ENCODE measurements around the gene MEGF6.

Gene MEGF6

DNA sequence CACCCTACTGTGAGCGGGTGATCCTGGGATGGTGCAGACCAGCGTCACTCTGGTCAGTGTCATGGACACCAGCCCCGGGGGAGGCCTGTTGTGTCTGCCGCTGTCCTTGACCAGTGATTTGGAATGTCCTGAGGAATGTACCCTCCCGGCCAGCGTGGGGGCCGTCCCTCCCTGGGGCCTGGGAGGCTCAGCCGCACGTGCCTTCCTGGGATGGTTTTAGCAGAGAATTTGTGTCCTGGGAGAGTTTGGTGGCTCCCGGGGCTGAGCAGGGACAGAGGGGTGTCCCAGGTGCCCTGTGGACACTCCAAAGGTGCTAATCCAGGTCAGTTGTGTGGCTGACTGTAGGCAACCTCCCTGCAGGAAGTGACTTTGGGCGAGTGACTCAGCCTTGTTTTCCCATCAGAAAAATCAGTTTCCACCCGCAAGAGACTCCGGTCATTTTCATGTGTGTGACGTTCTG lies 150.6 kb downstream of the MEGF6 start:
- no peak for DNase-seq (ENCODE audit: low read depth in 1 of 2, low spot score in 1 of 2)

DNA sequence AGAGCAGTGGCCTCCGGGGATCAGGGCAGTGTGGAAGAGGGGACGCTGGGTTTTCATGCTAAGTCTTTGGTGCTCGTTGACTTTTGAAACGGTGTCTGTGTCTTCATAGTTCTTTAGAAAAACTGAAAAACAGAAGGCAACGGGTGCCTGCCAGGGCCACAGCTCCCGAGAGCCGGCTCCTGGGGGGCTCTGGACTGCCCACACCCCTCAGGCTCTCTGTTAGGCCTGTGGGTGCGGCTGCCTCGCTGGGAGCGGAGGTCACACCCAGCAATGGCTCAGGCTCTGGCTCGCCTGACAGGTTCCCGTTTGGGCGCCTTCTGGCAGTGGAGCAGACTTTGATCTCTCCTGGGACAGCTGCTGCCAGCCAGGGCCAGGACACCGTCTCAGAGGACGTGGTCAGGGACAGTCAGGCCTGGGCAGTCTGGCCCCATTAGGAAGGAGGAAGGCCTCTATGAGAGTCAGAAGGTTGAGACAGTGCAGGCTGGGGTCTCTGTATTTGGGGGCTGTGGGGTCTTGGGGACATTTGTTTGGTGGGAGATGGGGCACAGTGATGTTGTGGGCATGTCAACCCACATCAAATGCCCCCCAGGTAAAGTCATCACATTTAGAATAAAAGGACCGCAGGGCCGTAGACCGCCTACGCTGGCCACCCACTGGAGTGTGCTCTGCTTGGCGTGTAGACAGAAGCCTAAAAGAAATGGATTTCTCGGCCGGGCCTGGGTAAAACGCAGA lies 151.2 kb downstream of the MEGF6 start:
- no peak for DNase-seq (ENCODE audit: low read depth in 1 of 2, low spot score in 1 of 2)

DNA sequence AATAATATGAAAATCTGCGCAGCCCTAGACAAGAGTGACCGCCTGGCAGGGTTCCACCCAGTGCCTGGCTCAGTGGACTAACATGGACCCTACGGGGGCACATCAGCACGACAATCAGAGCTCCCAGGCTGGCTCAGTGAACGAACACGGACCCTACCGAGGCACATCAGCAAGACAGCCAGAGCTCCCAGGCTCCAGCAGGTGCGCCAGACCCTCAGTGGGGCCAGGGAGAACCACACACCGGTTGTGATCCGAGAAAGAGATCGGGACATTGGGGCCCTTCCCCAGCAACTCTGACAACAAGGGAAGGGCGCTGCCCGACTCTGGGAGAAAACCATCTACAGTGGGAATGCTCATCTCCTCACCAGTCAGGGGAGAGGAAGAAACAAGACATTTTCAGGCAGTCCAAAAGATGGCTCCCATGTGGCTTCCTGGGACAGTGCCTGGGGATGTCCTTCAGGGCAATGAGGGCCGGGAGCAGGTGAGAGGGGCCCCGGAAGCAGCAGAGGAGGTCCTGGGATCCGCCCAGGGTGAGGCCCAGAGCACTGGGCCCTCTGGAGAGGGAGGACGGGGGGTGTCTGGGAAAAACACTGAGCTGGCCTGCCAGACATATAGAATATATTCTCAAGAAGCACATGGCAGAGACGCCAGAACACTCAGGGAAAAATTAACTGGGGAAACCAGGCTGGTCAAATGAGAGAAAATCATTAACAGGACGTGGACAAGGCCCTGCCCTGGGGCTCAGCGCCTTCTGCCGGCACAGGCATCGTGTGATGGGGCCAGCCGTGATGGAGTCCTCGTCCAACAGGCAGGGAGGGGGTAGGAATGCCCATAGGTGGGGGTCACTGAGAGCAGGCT lies 152.0 kb downstream of the MEGF6 start:
- no peak for DNase-seq (ENCODE audit: low read depth in 1 of 2, low spot score in 1 of 2)

DNA sequence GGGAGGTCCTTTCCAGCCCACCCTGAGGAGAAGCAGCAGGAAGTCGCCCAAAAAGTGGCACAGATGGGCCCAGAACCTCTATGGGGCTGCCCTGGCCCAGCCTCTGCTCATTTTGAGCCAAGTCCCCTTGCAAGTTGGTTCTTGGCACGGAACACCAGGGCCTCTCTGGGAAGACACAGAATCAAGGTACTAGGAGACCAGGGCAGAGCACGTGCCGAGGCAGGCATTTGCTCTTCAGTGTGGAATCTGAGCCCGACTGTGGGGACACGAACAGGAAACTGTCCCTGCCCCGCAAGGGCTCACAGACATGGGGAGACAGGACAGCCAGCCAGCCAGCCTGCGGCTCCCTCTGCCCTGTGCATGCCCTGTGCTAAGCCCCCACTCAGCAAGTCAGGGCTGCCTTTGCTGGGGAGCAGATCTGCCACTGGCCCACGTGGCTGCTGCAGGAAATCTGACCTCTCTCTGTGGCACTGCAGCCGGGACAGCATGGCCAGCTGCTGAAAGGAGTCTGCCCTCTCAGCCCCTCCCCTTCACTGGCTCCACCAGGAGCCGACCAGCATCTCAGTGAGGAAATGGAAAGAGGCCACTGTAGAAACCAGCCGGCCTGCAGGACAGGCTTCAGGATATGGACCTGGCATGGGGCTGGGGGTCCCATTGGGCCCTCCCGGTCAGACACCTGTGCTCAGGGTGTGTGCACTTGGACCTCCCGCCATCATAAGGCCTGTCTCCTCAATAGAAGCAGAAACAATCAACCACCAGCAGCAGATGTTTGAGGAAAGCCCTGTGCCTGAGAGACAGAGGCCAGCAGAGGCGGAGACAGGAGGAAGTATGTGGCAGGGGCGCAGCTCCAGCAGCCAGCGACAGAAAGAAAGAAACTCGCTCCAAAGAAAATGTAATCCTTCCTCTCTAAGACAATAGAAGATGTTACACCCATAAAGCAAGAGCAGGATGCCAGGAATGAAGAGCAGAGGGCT lies 153.1 kb downstream of the MEGF6 start:
- DNase-seq (ENCODE audit: low read depth in 1 of 2, low spot score in 1 of 2): no peak

DNA sequence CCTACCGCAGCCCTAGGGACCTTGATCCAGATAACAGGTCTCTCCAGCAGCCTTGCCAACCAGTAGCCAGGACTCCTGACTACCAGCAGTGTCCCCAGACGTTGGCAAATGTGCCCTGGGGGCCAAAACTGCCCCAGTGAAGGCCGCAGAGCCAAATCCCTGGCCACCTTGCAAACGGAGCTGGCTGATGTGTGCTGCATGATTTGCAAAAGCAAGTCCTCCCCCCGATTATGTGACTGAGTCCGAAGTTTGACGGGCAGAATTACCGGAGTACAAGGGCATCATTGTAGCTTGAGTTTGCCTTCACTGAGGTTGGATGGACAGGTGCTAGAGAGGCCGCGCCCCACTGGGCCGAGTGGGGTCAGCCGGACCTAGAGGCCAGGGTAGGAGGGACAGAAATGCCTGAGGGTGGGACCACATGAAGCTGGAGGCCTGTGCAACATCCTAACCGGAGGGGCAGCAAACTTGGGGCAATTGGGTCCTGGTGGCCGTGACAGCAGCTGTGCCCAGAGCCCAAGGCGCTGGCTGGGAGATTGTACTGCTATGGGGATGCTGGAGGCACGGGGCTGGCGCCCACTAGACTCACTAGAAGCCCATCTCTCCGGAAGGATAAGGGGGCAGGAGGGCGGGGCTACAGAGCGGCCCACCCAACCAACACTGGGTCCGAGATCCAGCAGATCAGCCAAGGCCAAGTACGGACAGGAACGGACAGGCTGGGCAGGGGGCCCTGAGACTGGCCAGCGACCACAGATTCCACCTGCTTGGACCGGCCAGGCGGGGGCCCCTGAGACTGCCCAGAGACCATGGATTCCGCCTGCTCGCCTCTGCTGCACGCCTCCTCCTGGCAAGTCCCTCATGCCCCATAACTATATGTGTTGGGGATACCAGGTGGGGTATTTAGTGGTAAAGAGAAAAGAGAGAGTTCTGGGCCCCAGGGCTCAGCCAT lies 154.1 kb downstream of the MEGF6 start:
- no peak for DNase-seq (ENCODE audit: low read depth in 1 of 2, low spot score in 1 of 2)

DNA sequence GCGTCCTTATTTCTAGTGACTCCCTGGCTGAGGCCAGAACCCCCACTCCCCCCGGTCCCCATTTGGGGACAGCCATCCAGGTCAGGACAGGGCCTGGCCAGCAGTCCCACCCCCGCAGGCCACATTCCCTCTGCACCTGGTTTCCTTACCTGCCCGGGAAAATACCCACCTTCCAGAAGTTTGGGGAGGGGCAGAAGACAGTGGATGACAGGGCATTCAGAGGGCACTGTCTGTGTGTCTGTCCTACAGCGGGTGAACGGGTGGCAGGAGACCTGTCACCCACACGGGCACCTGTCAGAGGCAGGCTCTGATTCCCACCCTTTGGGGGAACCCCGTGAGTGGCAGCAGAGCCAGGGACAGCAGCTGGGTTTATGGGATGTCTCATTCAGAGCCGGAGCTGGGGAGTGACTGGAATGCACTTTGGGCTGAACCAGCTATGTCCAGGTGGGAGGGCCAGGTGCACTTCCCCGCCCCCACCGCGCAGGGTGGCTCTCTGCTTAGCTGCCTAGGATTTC lies 154.8 kb downstream of the MEGF6 start:
- no peak for DNase-seq (ENCODE audit: low read depth in 1 of 2, low spot score in 1 of 2)

DNA sequence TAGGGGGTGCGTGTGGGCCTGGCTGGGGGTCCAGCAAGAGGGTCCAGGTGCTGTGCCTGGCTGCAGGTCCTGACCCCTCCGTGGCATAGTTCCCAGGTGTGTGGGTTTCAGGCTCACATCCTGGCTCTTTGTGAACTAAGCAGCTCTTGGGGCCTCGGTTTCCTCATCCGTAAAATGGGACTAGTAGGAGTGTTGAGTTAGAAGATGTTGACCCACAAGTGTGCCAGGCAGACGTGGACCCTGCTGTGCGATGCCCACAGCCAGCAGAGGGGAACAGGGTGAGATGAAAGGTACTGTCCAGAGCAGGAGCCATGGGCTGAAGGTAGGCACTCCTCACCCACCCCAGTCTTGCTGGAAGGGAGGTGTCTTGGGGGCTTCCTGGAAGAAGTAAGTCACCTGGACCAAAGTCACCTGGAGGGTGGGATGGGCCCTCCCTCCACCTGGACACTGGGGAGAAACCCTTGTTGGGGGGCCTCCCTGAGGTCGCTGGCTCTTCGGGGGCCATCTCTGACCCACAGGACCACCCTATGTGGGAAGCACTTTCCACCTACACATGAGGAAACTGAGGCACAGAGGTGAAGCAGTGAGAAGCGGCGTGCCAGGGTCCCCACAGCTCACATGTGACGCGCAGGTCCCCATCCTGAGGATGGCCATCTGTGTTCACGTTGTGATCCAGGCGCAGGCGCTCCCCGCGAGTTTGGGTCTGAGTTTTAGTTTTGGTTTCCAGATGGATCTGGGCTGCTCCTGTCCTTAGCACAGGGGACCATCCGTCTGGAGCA lies 155.4 kb downstream of the MEGF6 start:
- no peak for DNase-seq (ENCODE audit: low read depth in 1 of 2, low spot score in 1 of 2)

DNA sequence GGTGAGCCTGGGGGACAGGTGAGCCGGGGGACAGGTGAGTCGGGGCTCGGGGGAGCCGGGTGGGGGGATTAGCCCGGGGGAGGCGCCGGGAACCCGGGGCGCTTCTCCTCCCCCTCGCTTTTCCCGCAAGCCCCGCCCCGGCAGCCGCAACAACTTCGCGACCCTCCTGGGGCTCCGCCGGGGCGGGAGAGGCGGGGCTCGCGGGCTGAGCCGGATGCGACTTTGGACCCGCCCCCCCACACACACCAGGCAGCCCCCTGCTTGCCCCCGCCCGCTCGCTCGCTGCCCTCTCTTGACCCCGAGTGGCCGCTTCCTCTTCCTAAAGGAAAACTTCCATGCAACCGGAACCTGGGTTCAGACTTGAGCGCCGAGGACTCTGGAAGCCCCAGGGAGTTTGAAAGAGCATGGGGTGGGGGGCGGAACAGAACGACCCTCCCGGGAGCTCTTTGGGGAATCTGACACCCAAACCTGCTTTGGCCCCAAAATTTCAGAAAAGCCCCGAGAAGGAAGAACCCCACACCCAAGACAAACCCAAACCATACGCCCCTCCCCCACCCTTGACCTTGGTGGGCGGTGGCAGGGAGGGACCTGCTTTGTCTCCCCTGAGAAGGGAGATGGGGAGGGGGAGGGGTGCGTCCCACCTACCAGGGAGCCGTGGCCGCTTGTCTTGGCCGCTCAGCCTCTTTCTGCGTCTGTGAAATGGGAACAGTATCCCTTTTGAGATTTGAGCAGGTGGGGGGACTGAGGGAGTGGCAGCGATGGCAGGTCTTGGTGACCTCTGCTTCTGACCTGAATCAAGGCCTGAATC lies 156.3 kb downstream of the MEGF6 start:
- DNase-seq (ENCODE audit: low read depth in 1 of 2, low spot score in 1 of 2): no peak

DNA sequence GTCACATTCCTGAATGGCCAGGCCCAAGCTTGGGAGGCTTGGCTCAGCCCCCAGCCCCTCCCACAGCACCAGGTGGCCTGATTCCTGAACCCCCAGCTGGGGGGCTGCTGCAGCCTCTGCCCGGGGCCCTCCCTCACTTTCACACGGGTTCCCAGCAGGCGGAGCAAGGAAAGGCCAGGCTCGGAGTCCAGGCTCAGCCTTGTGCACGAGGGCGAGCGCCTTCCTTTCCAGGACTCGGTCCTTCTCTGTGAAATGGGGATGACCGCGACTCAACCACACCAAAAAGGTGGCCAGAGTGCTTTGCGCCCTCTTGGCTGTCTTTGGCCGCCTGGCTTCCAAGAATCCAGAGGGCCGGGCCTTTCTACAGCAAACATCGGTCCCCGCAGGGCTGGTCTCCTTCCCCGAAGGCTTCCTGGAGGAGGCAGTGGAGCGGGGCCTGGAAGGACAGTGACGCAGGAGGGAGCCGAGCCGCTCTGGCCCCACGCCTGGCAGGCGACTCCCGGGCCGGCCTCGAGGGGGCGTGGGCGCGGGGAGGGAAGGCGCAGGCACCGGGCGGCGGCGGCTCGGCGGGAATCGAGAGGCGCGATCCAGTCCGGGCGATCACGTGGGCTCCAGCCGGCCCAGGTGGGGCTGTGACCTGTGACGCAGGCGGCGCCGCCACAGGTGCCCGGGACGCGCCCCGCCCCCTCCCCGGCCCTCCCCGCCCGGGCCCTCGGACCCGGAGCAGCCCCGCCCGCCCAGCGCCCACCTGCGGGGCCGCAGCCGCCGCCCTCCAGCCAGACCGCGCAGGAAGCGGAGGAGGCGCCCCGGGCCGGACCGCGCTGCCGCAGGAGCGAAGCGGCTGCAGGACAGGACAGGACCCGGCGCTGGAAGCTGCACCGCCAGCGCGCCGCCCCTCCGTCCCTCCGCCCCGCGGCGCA lies 157.2 kb downstream of the MEGF6 start, which contains the start of gene ARHGEF16:
ARHGEF16 (plus strand) TSS at position 775 of the 920 bp plus-strand sequence. CDS start 8,420 bp downstream, outside the sequence.
- no peak for DNase-seq (ENCODE audit: low read depth in 1 of 2, low spot score in 1 of 2)

DNA sequence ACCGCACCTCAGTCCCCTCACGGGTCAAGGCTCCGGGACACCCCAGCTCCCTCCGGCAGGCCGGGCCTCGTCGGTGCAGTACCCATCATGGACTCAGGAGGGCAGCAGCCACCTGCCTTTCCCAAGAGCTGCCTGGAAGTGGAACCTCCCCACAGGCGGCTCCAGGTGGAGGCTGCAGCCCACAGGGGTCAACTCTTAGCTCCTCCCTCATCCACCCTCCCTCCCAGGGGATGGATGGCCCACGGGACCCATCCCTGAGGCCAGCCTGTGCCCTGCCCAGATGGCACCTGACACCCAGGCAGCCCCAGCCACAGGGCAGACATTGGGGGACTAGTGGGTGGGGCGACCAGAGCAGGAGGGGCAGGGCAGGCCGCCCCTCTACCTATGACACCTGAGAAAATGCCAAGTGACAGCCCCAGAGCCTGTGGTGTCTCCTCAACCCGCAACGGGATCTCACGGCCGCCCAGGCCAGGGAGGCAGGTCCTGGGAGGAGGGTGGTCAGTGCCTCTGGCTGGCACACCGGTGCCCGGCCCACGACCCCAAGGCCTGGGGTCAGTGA lies 158.0 kb downstream of the MEGF6 start:
- peak; percentile 52 to 57 for DNase-seq (ENCODE audit: low read depth in 1 of 2, low spot score in 1 of 2)

DNA sequence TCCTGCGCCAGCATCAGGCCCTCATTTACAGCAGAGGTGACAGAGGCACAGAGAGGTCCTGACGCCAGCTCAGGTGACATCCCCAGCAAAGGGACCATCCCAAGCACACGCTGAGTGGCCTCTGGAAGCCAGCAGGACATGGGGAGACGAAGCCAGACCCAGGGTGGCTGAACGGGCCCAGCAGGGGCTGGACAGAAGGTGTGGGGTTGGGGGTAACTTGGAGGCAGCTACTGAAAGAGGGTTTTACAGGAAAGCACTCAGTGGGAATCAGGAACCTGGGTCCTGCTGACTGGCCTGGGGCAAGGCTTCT lies 158.5 kb downstream of the MEGF6 start:
- DNase-seq (ENCODE audit: low read depth in 1 of 2, low spot score in 1 of 2): no peak

DNA sequence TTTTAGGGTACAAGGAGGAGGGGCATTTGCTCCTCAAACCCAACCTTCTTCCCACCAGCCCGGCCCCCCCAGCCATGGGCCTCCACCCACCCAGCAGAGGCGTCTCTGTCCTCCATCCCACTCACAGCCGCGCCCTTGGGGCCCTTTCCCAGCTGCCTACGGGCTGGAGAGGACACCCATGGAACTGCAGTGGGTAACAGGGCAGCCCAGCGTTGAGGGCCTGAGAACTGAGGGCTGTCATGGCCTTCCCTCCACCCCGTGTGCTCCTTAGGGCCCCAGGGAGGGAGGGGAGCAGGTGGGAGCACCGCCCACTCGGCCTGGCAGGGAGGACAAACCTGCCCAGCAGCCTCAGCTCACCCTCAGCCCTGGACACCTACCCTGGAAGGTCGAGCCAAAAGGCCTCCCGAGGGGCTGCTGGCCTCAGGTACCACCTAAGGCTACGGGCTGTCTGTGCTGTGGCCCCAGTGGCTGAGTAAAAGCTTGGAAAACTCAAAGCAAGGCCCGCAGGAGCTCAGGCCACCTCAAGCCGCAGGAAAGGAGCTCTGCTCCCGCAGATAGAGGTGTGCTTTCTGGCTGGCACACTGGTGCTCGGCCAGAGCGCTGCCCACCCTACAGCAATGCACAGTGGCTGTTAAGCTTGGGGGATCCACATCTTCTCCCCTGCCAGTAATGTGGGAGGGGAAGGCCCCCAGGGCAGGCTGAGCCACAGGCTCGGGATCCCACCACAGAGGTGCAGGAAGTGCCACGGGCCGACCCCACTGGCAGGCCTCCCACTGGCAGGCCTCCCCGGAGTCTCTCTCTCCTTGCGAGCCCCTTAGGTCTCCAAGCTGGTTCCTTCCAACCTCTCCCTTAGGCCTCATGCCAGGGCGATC lies 159.1 kb downstream of the MEGF6 start:
- DNase-seq (ENCODE audit: low read depth in 1 of 2, low spot score in 1 of 2): no peak

DNA sequence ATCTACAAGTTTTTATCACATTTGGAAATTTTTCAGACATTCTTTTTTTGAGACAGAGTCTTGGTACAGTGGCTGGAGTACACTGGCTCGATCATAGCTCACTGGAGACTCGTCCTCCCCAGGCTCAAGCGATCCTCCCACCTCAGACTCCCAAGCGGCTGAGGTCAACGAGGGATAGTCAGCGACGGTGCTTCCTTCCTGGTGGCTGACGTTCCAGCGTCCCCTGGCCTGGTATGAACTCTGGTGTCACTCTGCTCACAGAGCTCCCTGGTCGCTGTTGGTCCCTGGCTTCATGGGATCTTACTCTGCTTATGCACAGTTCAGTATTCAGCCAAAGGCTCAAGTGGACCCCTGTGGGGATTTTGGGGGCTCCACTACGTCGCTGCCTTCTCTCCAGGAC lies 160.3 kb downstream of the MEGF6 start:
- no peak for DNase-seq (ENCODE audit: low read depth in 1 of 2, low spot score in 1 of 2)

DNA sequence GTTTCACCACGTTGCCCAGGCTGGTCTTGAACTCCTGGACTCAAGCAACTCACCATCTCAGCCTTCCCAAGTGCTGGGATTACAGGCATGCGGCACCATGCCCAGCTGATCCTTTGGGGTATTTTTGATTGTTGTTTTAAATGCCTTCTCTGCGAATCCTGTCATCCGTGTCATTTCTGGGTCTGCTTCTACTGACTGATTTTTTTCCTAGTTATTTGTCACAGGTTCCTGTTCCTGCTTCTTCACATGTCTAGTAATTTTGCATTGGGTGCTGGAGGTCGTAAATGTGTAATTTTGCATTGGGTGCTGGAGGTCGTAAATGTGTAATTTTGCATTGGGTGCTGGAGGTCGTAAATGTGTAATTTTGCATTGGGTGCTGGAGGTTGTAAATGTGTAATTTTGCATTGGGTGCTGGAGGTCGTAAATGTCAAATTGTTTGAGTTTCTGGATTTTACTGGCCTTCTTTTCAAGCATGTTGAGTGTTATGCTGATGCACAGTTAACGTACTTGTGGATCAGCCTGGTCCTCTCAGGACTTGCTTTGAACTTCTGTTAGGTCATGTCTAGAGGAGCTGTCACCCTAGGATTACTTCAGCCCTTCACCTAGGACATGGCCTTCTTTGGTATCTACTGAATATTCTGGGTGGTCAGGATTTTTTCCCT lies 161.0 kb downstream of the MEGF6 start:
- DNase-seq (ENCODE audit: low read depth in 1 of 2, low spot score in 1 of 2): no peak

DNA sequence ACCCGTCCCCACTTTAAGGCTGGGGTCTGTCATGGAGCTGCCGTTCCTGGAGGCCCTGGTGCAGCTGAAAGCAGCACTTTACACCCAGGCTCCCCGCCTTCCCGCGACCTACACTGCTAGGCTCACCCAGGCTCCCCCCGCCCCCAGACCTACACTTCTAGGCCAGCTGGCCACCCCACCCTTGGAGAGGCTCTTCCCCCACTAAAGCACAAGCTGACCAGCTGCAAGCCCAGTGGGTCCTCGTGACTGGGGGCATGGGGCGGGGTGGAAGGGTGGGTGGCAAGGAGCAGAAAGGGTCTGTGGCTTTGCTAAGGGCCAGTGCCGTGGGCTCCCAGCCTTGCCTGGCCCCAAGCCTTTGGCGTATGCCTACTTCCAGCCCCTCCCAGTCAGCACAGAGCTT lies 166.6 kb downstream of the MEGF6 start:
- DNase-seq (ENCODE audit: low read depth in 1 of 2, low spot score in 1 of 2): no peak

Measured in activated CD4-positive, alpha-beta T cell treated with anti-CD3 and anti-CD28 coated beads, Interleukin-2, amount 50 U/mL, for 24 hours (primary cell).